GM12872 (cell line): ENCODE measurements around the gene METRNL.

Experiments used
- CTCF ChIP-seq: IDR thresholded peaks from 3 replicates; pipeline ENCODE4 v1.5.1; 2011; ENCODE audit warnings: low read depth, mild to moderate bottlenecking, low read length, moderate library complexity; ENCODE audit not compliant: insufficient read depth

The METRNL gene

GRCh38 chr17:83068641-83069570, 10.5 kb upstream of the METRNL start:
- TF ChIP-seq CTCF: no peak

- TF ChIP-seq CTCF: no peak
Observed at GRCh38 chr17:83069571-83069906, 9.9 kb upstream of the METRNL start.

GRCh38 chr17:83069931-83070742, 9.3 kb upstream of the METRNL start:
- TF ChIP-seq CTCF: no peak

GRCh38 chr17:83070800-83071341, 8.5 kb upstream of the METRNL start:
- no peak for TF ChIP-seq CTCF

- TF ChIP-seq CTCF: no peak
Observed at GRCh38 chr17:83071365-83071764, 8.0 kb upstream of the METRNL start.

GRCh38 chr17:83071966-83072562, 7.3 kb upstream of the METRNL start:
- no peak for TF ChIP-seq CTCF
